HG02981 (cell line): Measurements from ENCODE around the gene CNTNAP2.

ENCODE experiments used
- ATAC-seq: cut with Tn5 transposase; IDR thresholded peaks from one replicate; pipeline ENCODE4 v1.9.1; 2021; ENCODE audit warnings: mild to moderate bottlenecking, moderate library complexity; ENCODE audit not compliant: unreplicated experiment

CNTNAP2 gene

DNA sequence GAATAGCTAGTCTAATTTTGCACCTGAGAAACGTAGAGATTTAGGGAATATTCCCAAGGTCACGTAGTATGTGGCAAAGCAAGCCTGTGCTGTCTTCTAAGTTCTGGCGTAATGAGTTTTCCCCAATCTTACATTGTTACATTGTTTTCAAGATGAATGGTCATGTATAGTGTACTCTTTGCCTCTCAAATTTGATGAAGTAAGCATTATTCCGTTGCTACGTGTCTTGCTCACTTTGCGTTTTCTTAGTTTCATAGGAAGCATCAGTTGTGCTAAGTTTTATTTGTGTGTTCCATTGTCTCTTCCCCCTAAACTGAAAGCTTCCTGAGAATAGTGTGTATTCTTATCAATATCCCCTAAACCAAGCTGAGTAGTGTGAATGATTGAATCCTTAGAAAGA, 1836.3 kb downstream of the CNTNAP2 start:
- no peak for ATAC-seq

DNA sequence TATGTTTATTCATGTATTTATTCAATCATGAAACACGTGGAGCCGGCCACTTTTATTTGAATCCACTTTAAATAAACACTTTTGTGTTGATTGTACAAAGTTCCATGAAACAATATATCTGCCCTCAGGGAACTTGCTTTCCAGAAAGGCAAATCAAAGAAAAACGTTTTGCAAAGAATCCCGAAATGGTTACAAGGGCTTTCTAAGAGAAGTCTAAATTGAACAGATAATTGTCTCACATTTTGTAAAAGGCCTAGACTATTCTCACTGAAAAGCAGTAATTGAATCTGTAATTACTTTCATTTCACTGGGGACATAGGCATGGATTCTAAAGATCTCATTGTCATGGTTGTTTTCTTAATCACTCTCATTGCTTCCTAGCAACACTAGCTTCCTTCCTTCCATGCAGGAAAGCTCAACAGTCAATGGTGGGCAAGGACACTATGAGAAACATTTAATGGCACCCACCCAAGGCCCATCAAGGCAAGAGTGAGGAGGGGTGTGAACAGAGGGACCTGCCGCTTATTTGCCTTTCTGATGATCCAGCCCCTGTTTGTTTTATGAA, 1851.5 kb downstream of the CNTNAP2 start:
- no peak for ATAC-seq

DNA sequence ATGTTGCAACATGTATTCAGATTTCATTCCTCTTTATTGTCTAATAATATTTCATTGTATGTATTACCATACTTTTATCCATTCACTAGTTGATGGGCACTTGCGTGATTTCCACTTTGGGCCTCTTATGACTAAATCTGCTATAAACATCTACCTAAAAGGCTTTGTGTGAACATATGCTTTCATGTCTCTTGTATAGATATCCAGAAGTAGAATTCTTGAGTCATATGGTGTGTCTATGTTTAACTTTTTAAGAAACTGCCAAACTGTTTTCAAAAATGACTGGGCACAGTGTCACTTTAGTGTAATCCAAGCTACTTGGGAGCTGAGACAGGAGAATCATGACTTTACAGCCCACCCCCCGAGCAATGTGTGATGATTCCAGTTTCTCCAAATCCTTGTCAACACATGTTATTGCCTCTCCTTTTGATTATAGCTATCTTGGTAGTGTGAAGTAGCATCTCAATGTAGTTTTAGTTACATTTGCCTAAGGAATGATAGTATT, 1855.1 kb downstream of the CNTNAP2 start:
- ATAC-seq = no peak

DNA sequence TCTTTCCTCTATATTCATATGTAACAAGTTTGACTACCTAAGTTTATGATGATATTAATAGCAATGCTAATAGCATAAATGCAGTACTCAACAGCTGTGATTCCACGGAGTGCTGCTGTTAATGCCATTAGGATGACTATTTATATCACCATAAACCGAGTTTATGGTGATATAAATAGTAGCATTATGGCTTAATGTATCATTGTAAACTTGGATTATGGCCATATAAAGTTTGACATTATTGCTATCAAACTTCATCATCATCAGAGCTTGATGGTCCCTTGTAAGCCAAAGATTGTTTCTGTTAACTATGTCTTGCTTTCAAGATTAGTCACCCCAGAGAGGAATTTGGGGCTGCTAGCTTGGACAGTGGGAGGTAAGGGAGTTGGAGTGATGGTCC, 1861.6 kb downstream of the CNTNAP2 start:
- no peak for ATAC-seq

DNA sequence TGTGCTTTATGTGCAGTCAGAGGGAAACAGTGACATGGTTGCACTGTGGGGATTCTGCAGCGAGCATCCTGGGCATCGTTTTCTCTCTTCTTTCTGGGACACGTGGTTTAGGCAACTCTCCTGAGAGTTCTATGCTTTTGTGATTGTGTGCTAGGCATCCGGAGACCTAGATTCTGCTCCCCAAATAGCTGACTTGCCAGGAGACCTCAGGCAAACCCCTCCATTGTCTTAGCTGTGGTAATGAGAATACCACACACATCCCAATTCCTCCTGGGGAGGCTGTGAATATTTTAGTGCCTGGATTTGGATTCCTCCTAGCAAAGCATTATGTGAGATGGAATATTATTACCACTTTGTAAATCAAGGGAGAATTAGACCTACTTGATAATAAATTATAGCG, 1862.0 kb downstream of the CNTNAP2 start:
- ATAC-seq = no peak

GRCh38 chr7:147980826-147981813, 1864.5 kb downstream of the CNTNAP2 start:
- ATAC-seq = peak; percentile 76

DNA sequence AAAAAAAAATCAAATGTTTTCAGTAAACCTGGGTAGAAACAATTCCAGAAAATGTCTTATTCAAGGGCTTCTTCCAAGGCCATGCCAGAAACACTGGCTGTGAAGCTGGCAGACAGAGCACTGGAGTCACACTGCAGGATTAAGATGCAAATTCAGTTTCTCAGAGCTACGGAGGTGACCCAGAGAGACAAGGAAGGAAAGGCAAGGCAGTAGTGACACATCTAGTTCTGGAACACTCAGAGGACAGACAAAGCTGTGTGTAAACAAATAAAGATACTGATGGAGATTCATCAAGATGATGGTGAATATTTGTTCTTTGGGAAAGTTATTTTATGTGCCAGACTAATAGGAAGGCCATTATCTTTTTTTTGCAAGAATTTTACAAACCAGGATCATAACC, 1865.7 kb downstream of the CNTNAP2 start:
- ATAC-seq = no peak

GRCh38 chr7:147984265-147984664, 1867.7 kb downstream of the CNTNAP2 start:
- no peak for ATAC-seq

DNA sequence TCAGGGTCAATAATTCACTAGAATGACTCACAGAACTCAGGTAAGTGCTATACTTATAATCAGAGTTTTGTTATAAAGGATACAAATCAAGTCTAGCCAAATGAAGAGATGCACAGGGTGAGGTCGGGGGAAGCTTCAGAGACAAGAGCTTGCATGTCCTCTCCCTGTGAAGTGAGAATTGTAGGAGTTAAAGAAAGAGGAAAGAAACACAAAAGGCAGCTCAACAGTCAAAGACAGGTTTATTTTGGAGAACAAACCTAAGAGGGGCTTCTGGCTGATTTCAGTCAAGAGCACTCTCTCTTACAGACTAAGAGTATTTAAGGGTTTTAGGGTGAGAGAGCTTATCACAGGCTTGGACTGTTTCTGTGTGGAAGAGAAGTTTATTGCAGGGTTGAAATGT, 1873.5 kb downstream of the CNTNAP2 start:
- no peak for ATAC-seq

GRCh38 chr7:147990942-147991341, 1874.3 kb downstream of the CNTNAP2 start:
- ATAC-seq = no peak

DNA sequence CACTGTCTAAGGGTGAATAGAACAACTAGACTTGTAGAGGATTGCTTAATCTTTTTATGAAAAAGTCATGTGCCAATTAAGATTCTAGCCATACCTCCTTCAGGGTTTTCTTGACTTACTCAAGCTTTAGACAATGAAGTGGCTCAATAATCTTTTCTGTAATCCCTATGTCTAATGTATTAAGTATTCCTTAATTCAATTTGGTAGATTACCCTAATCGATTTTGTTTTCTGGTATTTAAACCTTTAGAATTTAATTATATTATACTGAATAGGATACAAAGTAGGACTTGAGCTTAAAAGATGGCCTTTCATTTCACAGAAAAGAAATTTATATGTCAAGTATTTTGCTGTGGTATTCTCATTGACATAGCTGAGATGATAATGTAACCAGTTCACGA, 1876.1 kb downstream of the CNTNAP2 start:
- no peak for ATAC-seq

- no peak for ATAC-seq
Observed at GRCh38 chr7:147997636-147998035, 1881.0 kb downstream of the CNTNAP2 start.

- no peak for ATAC-seq
Observed at GRCh38 chr7:147999962-148000361, 1883.4 kb downstream of the CNTNAP2 start.

DNA sequence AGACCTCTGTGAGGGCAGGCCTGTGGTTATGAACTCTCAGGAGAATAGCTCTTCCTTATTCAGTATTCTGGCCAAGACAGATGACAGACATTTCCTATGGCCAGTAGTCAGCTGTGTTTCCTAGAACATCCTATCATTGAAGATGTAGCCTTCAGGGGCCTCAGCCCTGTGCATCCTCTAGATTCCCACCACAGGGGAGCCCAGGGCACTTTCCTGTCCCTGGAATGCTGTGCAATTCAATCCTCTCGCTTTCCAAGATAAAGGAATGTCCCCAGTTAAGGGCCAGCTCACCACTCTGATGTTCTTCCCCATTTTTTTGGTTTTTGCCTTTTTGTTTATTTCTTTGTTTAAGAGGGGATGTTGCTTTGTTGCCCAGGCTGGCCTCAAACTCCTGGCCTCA, 1895.2 kb downstream of the CNTNAP2 start:
- ATAC-seq = no peak

DNA sequence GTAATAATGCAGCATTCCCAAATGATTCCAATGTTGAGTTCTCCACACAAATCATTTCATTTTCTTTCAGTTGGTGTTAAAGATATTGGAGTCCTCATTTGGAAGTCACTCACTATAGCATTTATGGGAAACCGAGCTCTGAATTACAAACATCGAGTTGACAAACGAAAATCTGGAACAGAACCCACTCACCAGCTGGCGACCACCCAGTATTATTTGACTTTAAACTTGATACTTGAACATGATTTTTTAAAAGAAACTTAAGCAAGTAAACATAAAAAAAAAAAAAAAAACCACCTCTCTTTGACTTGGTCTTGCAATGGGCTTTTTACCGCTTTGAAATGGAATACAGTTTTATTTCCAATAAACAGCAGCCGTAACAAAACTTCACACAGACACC, 1897.4 kb downstream of the CNTNAP2 start:
- ATAC-seq = no peak

- ATAC-seq = no peak
Observed at GRCh38 chr7:148014541-148014940, 1897.9 kb downstream of the CNTNAP2 start.

DNA sequence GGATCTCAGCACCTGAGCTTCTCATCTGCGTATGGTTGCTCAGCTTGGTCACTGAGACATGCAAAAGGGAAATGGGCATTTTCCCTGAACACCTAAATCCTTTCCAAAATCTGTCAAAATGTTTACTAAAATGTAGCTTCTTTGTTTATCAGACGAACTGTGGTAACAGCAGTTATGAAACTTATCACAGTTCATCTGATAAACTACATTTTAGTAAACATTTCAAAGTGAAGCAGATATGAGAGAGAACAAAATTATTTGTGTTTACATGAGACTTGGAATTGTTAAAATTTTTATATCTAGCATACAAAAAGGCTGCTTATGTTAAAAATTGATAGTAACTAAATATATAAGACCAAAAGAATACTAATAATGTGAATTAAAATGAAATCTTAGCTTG, 1900.5 kb downstream of the CNTNAP2 start:
- ATAC-seq = no peak

GRCh38 chr7:148020679-148021078, 1904.1 kb downstream of the CNTNAP2 start:
- ATAC-seq = no peak

DNA sequence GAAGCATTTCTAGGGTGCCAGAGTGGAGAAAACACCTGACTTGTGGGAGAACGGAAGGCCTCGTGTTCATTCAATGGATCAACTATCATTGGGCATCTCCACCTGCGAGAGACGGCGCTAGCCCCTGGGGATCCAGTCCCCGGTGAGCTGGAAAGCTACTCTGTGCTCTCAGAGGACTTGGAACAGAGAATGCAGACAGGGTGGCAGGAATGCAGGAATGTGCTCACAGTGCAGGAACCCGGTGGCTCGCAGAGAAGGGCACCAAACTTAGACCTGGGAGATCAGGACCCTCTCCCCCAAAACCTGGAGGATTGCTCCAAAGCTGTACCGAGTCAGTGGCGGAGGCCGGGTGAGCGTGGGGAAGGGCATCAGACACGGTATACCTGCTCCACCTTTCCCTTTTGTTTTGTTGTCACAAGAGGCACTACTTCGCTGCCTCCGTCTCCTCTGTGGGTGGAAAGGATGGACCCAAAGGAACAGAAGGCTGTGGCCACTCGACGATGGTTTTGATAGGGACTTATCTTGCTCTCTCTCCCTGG, 1905.0 kb downstream of the CNTNAP2 start:
- no peak for ATAC-seq

DNA sequence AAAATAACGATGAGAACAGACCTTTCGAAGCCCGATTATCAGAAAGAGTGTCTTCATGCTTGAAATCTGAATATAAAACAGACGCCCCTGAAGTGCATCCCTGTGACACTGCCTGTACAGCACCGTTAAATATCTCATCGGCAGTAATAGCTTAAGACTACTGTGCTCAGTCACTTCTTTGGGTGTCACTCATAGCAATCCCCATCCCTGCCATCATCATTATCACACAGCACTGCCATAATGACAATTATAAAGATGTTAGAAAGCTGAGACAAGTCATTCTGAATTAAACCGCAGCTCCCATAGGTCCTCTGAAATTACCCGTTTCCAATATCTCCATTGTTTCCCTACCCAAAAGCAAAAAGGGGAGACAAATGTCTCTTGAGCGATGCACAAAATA, 1906.2 kb downstream of the CNTNAP2 start:
- no peak for ATAC-seq

GRCh38 chr7:148026713-148027112, 1910.1 kb downstream of the CNTNAP2 start:
- no peak for ATAC-seq

DNA sequence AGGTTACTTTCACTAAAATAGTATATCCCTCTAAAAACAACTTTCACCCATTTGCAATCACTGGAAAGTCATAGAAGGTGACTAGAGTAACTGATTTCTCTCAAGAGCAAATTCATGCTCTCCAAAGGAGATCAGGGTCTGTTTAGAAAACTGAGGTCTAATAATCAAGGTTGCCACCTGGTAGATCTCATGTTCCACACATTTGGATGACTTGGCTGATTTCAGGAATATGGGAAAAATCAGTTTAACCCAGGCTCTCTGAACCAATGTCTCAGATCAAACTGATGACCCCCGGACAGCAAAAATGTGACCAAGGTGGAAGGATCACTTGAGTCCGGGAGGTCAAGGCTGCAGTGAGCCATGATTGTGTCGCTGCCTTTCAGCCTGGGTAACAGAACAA, 1911.6 kb downstream of the CNTNAP2 start:
- no peak for ATAC-seq
